GM18868 (cell line): ENCODE data around the gene SHROOM1.

Experiments
- ATAC-seq: cut with Tn5 transposase; IDR thresholded peaks from one replicate; pipeline ENCODE4 v1.9.1; 2021; ENCODE audit warnings: mild to moderate bottlenecking, moderate library complexity; ENCODE audit not compliant: unreplicated experiment

The SHROOM1 gene

GRCh38 chr5:132781029-132781428, 49.4 kb downstream of the SHROOM1 start:
- ATAC-seq: no peak

- no peak for ATAC-seq
Observed at GRCh38 chr5:132780577-132780976, 49.9 kb downstream of the SHROOM1 start.

DNA sequence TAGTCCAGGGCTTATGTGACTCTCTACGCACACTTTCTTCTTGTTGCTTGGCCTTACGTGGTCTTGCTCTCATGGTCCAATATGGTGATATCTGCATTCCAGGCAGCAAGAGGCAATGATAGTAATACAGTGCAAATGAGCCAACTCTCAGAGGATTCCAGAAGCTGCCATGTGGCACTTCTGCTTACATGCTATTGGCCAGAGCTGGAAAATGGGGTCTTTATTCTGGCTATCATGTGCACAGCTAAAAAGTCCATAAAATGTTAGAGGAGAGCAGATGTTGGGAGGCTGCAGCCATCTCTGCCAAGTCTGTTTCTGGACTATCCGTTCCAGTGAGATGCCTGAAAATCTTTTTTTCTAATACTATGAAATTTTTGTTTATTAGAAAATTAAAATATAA, 50.5 kb downstream of the SHROOM1 start:
- ATAC-seq: no peak

DNA sequence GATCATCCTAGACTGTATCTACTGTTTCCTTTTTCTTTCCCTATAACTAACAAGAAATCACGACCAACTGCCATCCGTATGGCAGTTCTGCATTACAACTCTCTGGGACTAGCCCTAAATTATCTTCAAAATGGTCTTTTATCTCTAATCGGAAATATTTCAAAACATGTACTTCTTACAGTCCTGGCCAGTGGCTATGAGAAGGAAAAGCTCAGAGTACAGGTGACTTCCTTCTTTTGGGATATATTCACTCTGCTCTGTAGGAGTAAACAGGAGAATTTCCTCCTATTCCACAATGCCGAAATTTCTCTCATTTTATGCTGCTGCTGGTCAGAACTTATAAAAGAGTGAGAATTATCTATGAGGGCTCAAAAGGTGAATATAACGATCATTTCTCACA, 51.6 kb downstream of the SHROOM1 start:
- no peak for ATAC-seq

GRCh38 chr5:132778129-132778528, 52.3 kb downstream of the SHROOM1 start:
- ATAC-seq: no peak

DNA sequence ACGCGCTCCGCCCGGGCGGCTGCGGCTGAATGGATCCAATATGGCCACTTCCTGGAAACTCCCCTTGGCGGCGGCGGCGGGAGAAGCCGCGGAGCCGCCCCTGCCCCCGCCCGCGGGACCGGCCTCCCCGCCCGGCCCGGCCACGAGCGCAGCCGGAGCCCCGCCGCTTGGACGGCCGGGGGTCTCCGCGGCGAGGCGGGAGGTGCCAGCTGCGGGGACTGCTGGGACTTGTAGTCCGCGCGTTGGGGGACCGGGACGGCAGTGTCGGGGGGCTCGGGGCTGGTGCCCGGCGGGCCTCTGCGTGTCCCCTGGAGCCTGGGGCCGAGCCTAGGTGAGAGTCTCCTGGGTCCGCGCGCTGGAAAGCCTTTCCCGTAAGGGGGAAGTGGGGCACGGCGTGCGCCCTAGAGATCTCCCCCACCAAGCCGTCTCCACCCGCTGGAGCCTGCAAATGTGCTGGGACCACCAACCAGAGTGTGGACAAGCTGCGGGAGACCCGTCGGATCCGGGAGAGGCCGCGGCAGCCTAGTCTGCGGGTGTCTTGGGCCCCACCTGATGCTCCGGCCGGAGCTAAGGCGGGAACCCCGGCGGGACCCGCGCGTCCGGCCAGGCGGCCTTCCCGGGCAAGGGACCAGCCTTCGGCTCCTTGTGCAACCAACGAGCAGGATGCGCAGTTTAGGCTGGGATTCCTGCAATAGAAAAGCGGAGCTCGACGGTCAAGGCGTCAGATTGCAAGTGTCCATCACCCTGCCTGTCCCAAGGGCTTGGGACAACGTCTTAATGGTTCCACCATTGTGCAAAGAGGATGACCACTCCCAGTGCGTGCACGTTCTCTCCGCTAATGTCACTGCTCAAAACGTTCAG, 53.0 kb downstream of the SHROOM1 start, which contains the start of gene SEPTIN8:
Gene SEPTIN8 (minus strand): TSS at position 31 of the 861 bp plus-strand sequence. CDS start 102 bp downstream, outside the sequence.
- peak; percentile 61 for ATAC-seq

GRCh38 chr5:132776938-132777208, 53.6 kb downstream of the SHROOM1 start:
- no peak for ATAC-seq

DNA sequence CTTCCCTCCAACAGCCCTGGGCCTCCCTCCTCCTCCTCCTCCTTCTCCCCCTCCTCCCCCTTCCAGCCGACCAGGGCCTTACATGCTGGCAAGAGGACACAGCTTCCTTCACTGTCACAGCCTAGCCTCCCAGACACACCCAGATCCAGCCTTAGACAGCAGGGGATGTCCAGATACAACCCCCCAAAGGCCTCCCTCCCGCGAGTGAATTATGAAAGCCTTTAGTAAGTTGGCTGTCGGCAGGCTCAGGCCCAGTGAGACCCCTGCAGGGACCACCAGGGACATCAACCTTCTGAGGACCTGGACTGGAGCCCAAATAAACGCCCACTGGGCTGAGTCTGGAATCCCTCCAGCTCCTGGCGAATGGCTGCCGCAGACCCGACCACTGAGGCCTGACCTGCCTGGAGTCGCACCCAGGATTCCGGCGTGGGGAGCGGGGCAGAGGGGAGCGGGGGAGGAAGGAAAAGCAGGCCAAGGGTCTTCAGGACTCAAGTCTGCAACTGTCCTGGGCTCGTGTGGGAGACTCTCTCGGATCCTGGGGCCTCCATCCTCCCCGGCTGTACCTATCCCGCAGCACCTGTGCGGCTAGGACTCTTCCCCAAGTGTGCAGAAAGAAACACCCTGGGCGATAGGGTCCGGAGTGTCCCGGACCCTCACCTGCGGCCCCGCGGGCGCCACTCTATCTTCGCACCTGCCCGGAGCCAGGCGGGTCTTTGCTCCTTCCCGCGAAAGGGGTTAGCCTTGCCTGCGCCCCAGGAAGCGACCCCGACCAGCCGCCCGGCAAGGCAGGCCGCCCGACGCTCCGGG, 54.1 kb downstream of the SHROOM1 start:
- peak; percentile 21 for ATAC-seq

GRCh38 chr5:132775476-132775961, 54.9 kb downstream of the SHROOM1 start:
- ATAC-seq: no peak

DNA sequence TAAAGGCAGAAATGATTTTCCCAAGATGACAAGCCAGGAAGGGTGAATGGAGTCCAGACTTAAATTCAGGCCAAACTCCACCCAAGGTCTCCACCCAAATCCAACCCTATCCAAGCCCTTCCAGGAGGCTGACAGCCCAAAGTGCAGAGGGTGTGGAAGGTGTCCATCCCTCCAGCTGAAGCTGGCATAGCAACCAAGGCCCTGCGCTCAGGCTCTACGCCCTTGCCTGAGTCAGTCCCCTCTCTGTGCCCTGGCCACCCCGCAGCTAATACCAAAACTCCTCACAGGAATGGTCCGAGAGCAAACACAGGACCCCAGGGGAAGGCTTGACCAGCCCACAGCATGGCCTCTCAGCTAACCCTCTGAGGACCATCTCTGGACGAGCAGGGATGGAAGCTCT, 55.6 kb downstream of the SHROOM1 start:
- no peak for ATAC-seq

DNA sequence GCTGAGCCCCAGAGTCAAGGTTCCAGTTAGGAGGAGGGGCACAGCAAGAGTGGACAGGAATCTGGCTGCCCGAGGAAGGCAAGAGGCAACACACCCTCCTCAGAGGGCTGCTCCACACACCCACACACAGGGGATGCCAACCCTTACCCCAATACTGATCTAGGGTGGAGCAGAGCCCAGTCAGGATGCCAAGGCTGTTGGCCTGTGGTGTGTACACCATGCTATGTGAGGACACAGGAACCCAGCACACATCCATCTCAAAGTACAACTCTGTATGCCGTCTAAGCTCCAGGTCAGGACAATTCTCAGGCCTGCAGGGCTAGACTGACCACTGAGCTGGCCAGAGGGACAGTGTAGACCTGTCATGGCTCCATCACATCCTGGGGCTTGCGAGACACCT, 56.0 kb downstream of the SHROOM1 start:
- ATAC-seq: no peak

- no peak for ATAC-seq
Observed at GRCh38 chr5:132773601-132774355, 56.7 kb downstream of the SHROOM1 start.

- ATAC-seq: no peak
Observed at GRCh38 chr5:132773114-132773513, 57.3 kb downstream of the SHROOM1 start.

DNA sequence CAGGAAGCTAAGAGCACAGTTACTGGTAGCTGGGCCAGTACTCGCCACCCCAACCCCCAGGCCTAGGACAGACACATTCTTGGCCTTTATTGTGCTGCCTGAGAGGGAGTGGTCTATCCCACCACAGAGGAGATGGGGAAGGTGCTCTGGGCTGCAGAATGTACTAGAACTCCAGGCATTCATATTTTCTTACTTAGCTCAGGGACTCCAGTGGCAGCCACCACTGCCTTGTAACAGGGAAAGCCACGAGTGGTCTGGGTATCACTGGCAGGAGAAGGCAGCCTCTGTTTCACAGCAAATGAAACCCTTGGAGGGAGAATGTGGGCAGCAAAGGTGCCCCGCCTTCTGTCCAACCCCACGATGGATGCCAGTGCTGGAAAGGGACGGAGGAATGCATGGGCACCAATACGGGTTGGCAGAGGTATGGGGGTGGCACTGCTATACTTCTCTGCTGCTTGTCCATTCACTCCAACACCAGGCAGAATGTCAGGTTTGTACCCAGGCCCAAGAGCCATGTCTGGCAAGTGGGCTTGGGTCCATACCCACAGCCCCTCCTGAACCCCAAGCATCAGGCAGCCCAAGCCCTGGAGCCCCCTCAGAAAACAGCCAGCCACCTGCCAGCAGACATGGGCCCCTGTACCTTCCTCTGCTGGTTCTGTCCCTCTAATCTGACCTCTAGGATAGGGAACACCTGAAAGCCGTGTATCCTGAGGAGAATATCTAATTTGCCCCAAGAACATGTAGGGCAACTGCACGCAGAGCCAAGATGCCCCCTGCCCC, 58.0 kb downstream of the SHROOM1 start:
- ATAC-seq: no peak
